Measurements from ENCODE around the gene SFI1. TPM values are rescaled to one million over a fixed set of nuclear protein-coding genes. Genes with fewer than 3 reads are reported as not detected.
"Not testable (repeated sequence)": the region's sequence is repeated elsewhere in the genome, so short reads cannot be mapped to it uniquely, and the experiment has no call there.

SFI1 gene
- total RNA-seq, 5 donors from 2014 or later (not counting 1 experiment from before 2014, with no cell fraction given): 284 to 383 (median 304) TPM

- H3K36me3 ChIP-seq (ENCODE audit: control insufficient read depth in 2 of 2, extremely low read depth in 1 of 2, insufficient read depth in 1 of 2, low read length in 1 of 2): peaks cover 0 to 25% of the 10 kb centered on the region in 2 donors
- peaks cover 0 to 18% of the 10 kb centered on the region in 2 experiments for H3K4me1 ChIP-seq (ENCODE audit: control insufficient read depth in 1 of 2, extremely low read depth in 1 of 2, insufficient read depth in 2 of 2, low read length in 2 of 2)
- CTCF ChIA-PET; H3K27me3 Mint-ChIP-seq; DNase-seq; ATAC-seq (replicated peaks in 1 of 4); POLR2A ChIA-PET; H3K27ac ChIP-seq (ENCODE audit: low read length); H3K4me3 ChIP-seq (ENCODE audit: control insufficient read depth in 1 of 2, extremely low read depth in 1 of 2, low read length in 1 of 2); H3K9me3 Mint-ChIP-seq; H3K4me3 Mint-ChIP-seq; H3K9me3 ChIP-seq; H3K27me3 ChIP-seq (replicated peaks in 1 of 2; ENCODE audit: control insufficient read depth in 2 of 2, extremely low read depth in 1 of 2, insufficient read depth in 2 of 2, low read length in 1 of 2): not testable (repeated sequence)
- peaks cover 54 to 63% (median 61%) of the 10 kb centered on the region in 3 donors for H3K4me1 Mint-ChIP-seq
- peaks cover 43% of the 10 kb centered on the region for H3K36me3 Mint-ChIP-seq
- H3K27ac Mint-ChIP-seq: peak overlapping the region in 1 of 2 donors; percentile 2
Measured at GRCh38 chr22:31507517-31507916, 11.2 kb downstream of the SFI1 start.

GRCh38 chr22:31508536-31508935 lies 12.2 kb downstream of the SFI1 start:
- no peak overlapping the region for H3K4me3 Mint-ChIP-seq
- peaks cover 47% of the 10 kb centered on the region for H3K36me3 Mint-ChIP-seq

GRCh38 chr22:31509061-31509762 lies 12.9 kb downstream of the SFI1 start:
- Mint-ChIP-seq H3K27ac (peak overlapping the region in 1 of 2 donors; percentile 52), H3K4me1 (peaks cover 37 to 50% (median 49%) of the 10 kb centered on the region in 3 donors), H3K36me3 (peaks cover 47% of the 10 kb centered on the region), H3K27me3 (no peaks in the 10 kb centered on the region), H3K4me3 (no peak overlapping the region), H3K9me3 (no peaks in the 10 kb centered on the region)
- Histone ChIP-seq H3K9me3 (no peaks in the 10 kb centered on the region), H3K4me3 (ENCODE audit: control insufficient read depth in 1 of 2, extremely low read depth in 1 of 2, low read length in 1 of 2) (no peak overlapping the region), H3K27ac (ENCODE audit: low read length) (no peak overlapping the region), H3K36me3 (ENCODE audit: control insufficient read depth in 2 of 2, extremely low read depth in 1 of 2, insufficient read depth in 1 of 2, low read length in 1 of 2) (peaks cover 5 to 30% of the 10 kb centered on the region in 2 donors), H3K27me3 (replicated peaks in 1 of 2; ENCODE audit: control insufficient read depth in 2 of 2, extremely low read depth in 1 of 2, insufficient read depth in 2 of 2, low read length in 1 of 2) (no peaks in the 10 kb centered on the region), H3K4me1 (ENCODE audit: control insufficient read depth in 1 of 2, extremely low read depth in 1 of 2, insufficient read depth in 2 of 2, low read length in 2 of 2) (peaks cover 0 to 10% of the 10 kb centered on the region in 2 experiments)
- 92% methylated on average over 2 of the region's 6 CpGs for WGBS (ENCODE audit: insufficient coverage)
- ATAC-seq (replicated peaks in 1 of 4) (no peak), DNase-seq (no peak)
- ChIA-PET POLR2A (interaction anchor here in 1 of 2 donors (0.6 kb wide), 1 partner anchor 379 kb away, joined by 6 read pairs; no protein-coding TSS in a partner anchor), CTCF (interaction anchor here (0.5 to 0.7 kb wide), 2 partner anchors 221 to 1659 kb away, joined by 3 to 4 read pairs; no protein-coding TSS in a partner anchor)

More at GRCh38 chr22:31508536-31508935, 12.2 kb downstream of the SFI1 start:
- no peak for DNase-seq
- Histone ChIP-seq H3K9me3 (no peaks in the 10 kb centered on the region), H3K27me3 (replicated peaks in 1 of 2; ENCODE audit: control insufficient read depth in 2 of 2, extremely low read depth in 1 of 2, insufficient read depth in 2 of 2, low read length in 1 of 2) (no peaks in the 10 kb centered on the region), H3K4me1 (ENCODE audit: control insufficient read depth in 1 of 2, extremely low read depth in 1 of 2, insufficient read depth in 2 of 2, low read length in 2 of 2) (peaks cover 0 to 11% of the 10 kb centered on the region in 2 experiments), H3K4me3 (ENCODE audit: control insufficient read depth in 1 of 2, extremely low read depth in 1 of 2, low read length in 1 of 2) (no peak overlapping the region), H3K36me3 (ENCODE audit: control insufficient read depth in 2 of 2, extremely low read depth in 1 of 2, insufficient read depth in 1 of 2, low read length in 1 of 2) (peaks cover 5 to 30% of the 10 kb centered on the region in 2 donors), H3K27ac (ENCODE audit: low read length) (no peak overlapping the region)
- peak overlapping the region; percentile 28 to 50 for H3K27ac Mint-ChIP-seq
- no peaks in the 10 kb centered on the region for H3K27me3 Mint-ChIP-seq
- ChIA-PET CTCF (no interaction called here), POLR2A (interaction anchor here in 1 of 2 donors (0.6 kb wide), 1 partner anchor 379 kb away, joined by 6 read pairs; no protein-coding TSS in a partner anchor)
- WGBS (ENCODE audit: insufficient coverage): no CpG with 5 or more reads among the region's 4 CpGs
- no peak for ATAC-seq (replicated peaks in 1 of 4)
- peaks cover 43 to 54% (median 53%) of the 10 kb centered on the region in 3 donors for H3K4me1 Mint-ChIP-seq
- H3K9me3 Mint-ChIP-seq: no peaks in the 10 kb centered on the region

- Histone ChIP-seq H3K27ac (ENCODE audit: low read length) (no peak overlapping the region), H3K9me3 (no peaks in the 10 kb centered on the region), H3K27me3 (replicated peaks in 1 of 2; ENCODE audit: control insufficient read depth in 2 of 2, extremely low read depth in 1 of 2, insufficient read depth in 2 of 2, low read length in 1 of 2) (no peaks in the 10 kb centered on the region), H3K4me3 (ENCODE audit: control insufficient read depth in 1 of 2, extremely low read depth in 1 of 2, low read length in 1 of 2) (no peak overlapping the region), H3K36me3 (ENCODE audit: control insufficient read depth in 2 of 2, extremely low read depth in 1 of 2, insufficient read depth in 1 of 2, low read length in 1 of 2) (peaks cover 13 to 25% of the 10 kb centered on the region in 2 donors), H3K4me1 (ENCODE audit: control insufficient read depth in 1 of 2, extremely low read depth in 1 of 2, insufficient read depth in 2 of 2, low read length in 2 of 2) (peaks cover 2 to 11% of the 10 kb centered on the region in 2 experiments)
- no peak for ATAC-seq (replicated peaks in 1 of 4)
- Mint-ChIP-seq H3K27ac (peak overlapping the region in 1 of 2 donors; percentile 46), H3K4me1 (peaks cover 54 to 57% (median 56%) of the 10 kb centered on the region in 3 donors), H3K9me3 (no peaks in the 10 kb centered on the region), H3K27me3 (no peaks in the 10 kb centered on the region), H3K4me3 (no peak overlapping the region), H3K36me3 (peaks cover 35% of the 10 kb centered on the region)
- WGBS (ENCODE audit: insufficient coverage): no CpG with 5 or more reads among the region's 4 CpGs
- ChIA-PET POLR2A (no interaction called here), CTCF (no interaction called here)
- no peak for DNase-seq
Measured at GRCh38 chr22:31520051-31520450, 23.7 kb downstream of the SFI1 start.

- not testable (repeated sequence) for H3K9me3 Mint-ChIP-seq; H3K4me3 ChIP-seq (ENCODE audit: control insufficient read depth in 1 of 2, extremely low read depth in 1 of 2, low read length in 1 of 2); H3K9me3 ChIP-seq; H3K27ac ChIP-seq (ENCODE audit: low read length); ATAC-seq (replicated peaks in 1 of 4); H3K27me3 ChIP-seq (replicated peaks in 1 of 2; ENCODE audit: control insufficient read depth in 2 of 2, extremely low read depth in 1 of 2, insufficient read depth in 2 of 2, low read length in 1 of 2); H3K27me3 Mint-ChIP-seq
- peak overlapping the region; percentile 22 to 70 for H3K27ac Mint-ChIP-seq
- peaks cover 41% of the 10 kb centered on the region for H3K36me3 Mint-ChIP-seq
- Histone ChIP-seq H3K4me1 (ENCODE audit: control insufficient read depth in 1 of 2, extremely low read depth in 1 of 2, insufficient read depth in 2 of 2, low read length in 2 of 2) (peaks cover 0 to 15% of the 10 kb centered on the region in 2 experiments), H3K36me3 (ENCODE audit: control insufficient read depth in 2 of 2, extremely low read depth in 1 of 2, insufficient read depth in 1 of 2, low read length in 1 of 2) (peaks cover 8 to 30% of the 10 kb centered on the region in 2 donors)
- WGBS (ENCODE audit: insufficient coverage): no CpG with 5 or more reads among the region's 5 CpGs
- ChIA-PET POLR2A (interaction anchor here in 1 of 2 donors (0.6 kb wide), 1 partner anchor 47 kb away, joined by 4 read pairs; no protein-coding TSS in a partner anchor), CTCF (interaction anchor here in 1 of 2 donors (0.7 kb wide), 1 partner anchor 105 kb away, joined by 4 read pairs; no protein-coding TSS in a partner anchor)
- DNase-seq: peak in 1 of 35 experiments; percentile 29
- H3K4me1 Mint-ChIP-seq: peaks cover 44 to 58% (median 51%) of the 10 kb centered on the region in 3 donors
- peak overlapping the region in 1 of 3 donors; percentile 31 for H3K4me3 Mint-ChIP-seq
Measured at GRCh38 chr22:31524132-31524531, 27.8 kb downstream of the SFI1 start.

GRCh38 chr22:31526270-31526669 lies 29.9 kb downstream of the SFI1 start:
- ChIA-PET CTCF (no interaction called here), POLR2A (interaction anchor here in 1 of 2 donors (0.6 kb wide), 1 partner anchor 30 kb away, joined by 3 read pairs; no protein-coding TSS in a partner anchor)
- H3K9me3 ChIP-seq: no peaks in the 10 kb centered on the region
- H3K27ac ChIP-seq (ENCODE audit: low read length): no peak overlapping the region
- WGBS (ENCODE audit: insufficient coverage): no CpG with 5 or more reads among the region's 7 CpGs
- Mint-ChIP-seq H3K27ac (peak overlapping the region; percentile 36 to 40), H3K4me1 (peaks cover 37 to 54% (median 50%) of the 10 kb centered on the region in 3 donors), H3K9me3 (no peaks in the 10 kb centered on the region), H3K36me3 (peaks cover 46% of the 10 kb centered on the region), H3K27me3 (no peaks in the 10 kb centered on the region), H3K4me3 (no peak overlapping the region)
- H3K4me3 ChIP-seq (ENCODE audit: control insufficient read depth in 1 of 2, extremely low read depth in 1 of 2, low read length in 1 of 2): no peak overlapping the region
- DNase-seq: peak in 2 of 35 experiments; percentile 1 to 31
- H3K4me1 ChIP-seq (ENCODE audit: control insufficient read depth in 1 of 2, extremely low read depth in 1 of 2, insufficient read depth in 2 of 2, low read length in 2 of 2): peaks cover 0 to 22% of the 10 kb centered on the region in 2 experiments
- peaks cover 8 to 40% of the 10 kb centered on the region in 2 donors for H3K36me3 ChIP-seq (ENCODE audit: control insufficient read depth in 2 of 2, extremely low read depth in 1 of 2, insufficient read depth in 1 of 2, low read length in 1 of 2)
- H3K27me3 ChIP-seq (replicated peaks in 1 of 2; ENCODE audit: control insufficient read depth in 2 of 2, extremely low read depth in 1 of 2, insufficient read depth in 2 of 2, low read length in 1 of 2): no peaks in the 10 kb centered on the region
- peak in 1 of 4 experiments; percentile 43 for ATAC-seq (replicated peaks in 1 of 4)

All from T-cell (primary cell).